ENCODE data around the gene MMP24OS.
"Not testable (repeated sequence)": the region's sequence is repeated elsewhere in the genome, so short reads cannot be mapped to it uniquely, and the experiment has no call there.

GRCh38 chr20:35262321-35262720 is 15.6 kb downstream of the MMP24OS start:
- not testable (repeated sequence) for TF ChIP-seq CTCF (IDR thresholded peaks at IDR 0.05; ENCODE audit: insufficient read depth, low read length); POLR2AphosphoS5 (IDR thresholded peaks at IDR 0.05; ENCODE audit: low read depth)
